Endothelial cell of umbilical vein (primary cell): ENCODE measurements around the gene ZNF678. TPM values are rescaled to one million over a fixed set of nuclear protein-coding genes. Genes with fewer than 3 reads are reported as not detected.

Experiments used
- BruUV-seq: library from RNA; stranded (reverse); fragments of 400-500 nt; replicated peaks from 2 replicates; lab custom pipeline; 2021; lab: Mats Ljungman, UMichigan
- CTCF ChIA-PET: fragments of 300-600, 350-600 bp; sonication (Branson Sonifier 250); formaldehyde crosslinking; loops from one replicate; lab custom pipeline; 2021; ENCODE audit warnings: antibody characterized with exemption, inconsistent platforms; lab: Charles Lee
- POLR2A ChIA-PET: fragments of 300-600, 350-600 bp; sonication (Branson Sonifier 250); formaldehyde crosslinking; loops from one replicate; lab custom pipeline; 2021; ENCODE audit warnings: antibody characterized with exemption, inconsistent platforms; lab: Charles Lee
- DNase-seq: peaks from one replicate; pipeline ENCODE4 v3.0.0-alpha.2; 2011; ENCODE audit warnings: low read depth, low spot score
- FAIRE-seq: peaks from 2 replicates; lab custom pipeline; 2011; peaks lifted over from hg19 to GRCh38; lab: Jason Lieb, UNC
- H2AFZ ChIP-seq: 2 replicates; pipeline ENCODE4 v1.6.0; 2012; ENCODE audit warnings: low read depth, low read length, control low read depth, inconsistent platforms
- H3K27ac ChIP-seq: 2 replicates; pipeline ENCODE4 v1.5.1; 2011; ENCODE audit warnings: low read depth, mild to moderate bottlenecking, control low read depth, low read length, moderate library complexity; ENCODE audit not compliant: insufficient read depth
- H3K27me3 ChIP-seq, 2 experiments: 2 replicates each; pipeline versions ENCODE4 v1.6.0 to v1.6.1; 2011; ENCODE audit warnings: low read length in 2 of 2, mixed read lengths in 1 of 2; ENCODE audit not compliant: control insufficient read depth in 2 of 2, insufficient read depth in 2 of 2
- H3K36me3 ChIP-seq, 2 experiments: 2 replicates in 1 of 2; 3 replicates in 1 of 2; pipeline ENCODE4 v1.5.1; 2011; ENCODE audit warnings: low read length in 2 of 2, mild to moderate bottlenecking in 1 of 2, moderate library complexity in 1 of 2; ENCODE audit not compliant: control insufficient read depth in 2 of 2, insufficient read depth in 2 of 2; ENCODE audit errors: extremely low read depth in 1 of 2
- H3K4me1 ChIP-seq: 3 replicates; pipeline ENCODE4 v1.5.1; 2011; ENCODE audit warnings: mild to moderate bottlenecking, low read length; ENCODE audit not compliant: control insufficient read depth, insufficient read depth; ENCODE audit errors: extremely low read depth
- H3K4me2 ChIP-seq: 2 replicates; pipeline ENCODE4 v1.6.1; 2011; ENCODE audit warnings: low read length, control low read depth, mixed read lengths; ENCODE audit not compliant: insufficient read depth
- H3K4me3 ChIP-seq, 3 experiments: fragments of 200-600 bp in 1 of 3; sonication (generic), shearing (Covaris generic) in 1 of 3; replicated peaks in 1 of 3; 2 replicates each; pipeline ENCODE4 v1.5.1; 2011 to 2016; ENCODE audit warnings: control low read depth in 3 of 3, low read length in 3 of 3, mild to moderate bottlenecking in 2 of 3, inconsistent platforms in 1 of 3, low read depth in 1 of 3, moderate library complexity in 1 of 3; ENCODE audit not compliant: insufficient read depth in 1 of 3
- H3K79me2 ChIP-seq: 2 replicates; pipeline ENCODE4 v1.6.0; 2012; ENCODE audit warnings: low read length, inconsistent platforms; ENCODE audit not compliant: control insufficient read depth, insufficient read depth
- H3K9ac ChIP-seq: replicated peaks from 2 replicates; pipeline ENCODE3; 2011; ENCODE audit warnings: low read length, control low read depth; ENCODE audit not compliant: insufficient read depth; ENCODE audit errors: extremely low read depth
- H3K9me1 ChIP-seq: replicated peaks from 3 replicates; pipeline ENCODE4 v1.6.0; 2011; ENCODE audit warnings: mild to moderate bottlenecking, low read length; ENCODE audit not compliant: control insufficient read depth, insufficient read depth; ENCODE audit errors: extremely low read depth
- H3K9me3 ChIP-seq: replicated peaks from 2 replicates; pipeline ENCODE4 v1.5.1; 2012; ENCODE audit warnings: low read length, inconsistent platforms; ENCODE audit not compliant: control insufficient read depth, insufficient read depth
- H4K20me1 ChIP-seq: replicated peaks from 2 replicates; pipeline ENCODE3; 2011; ENCODE audit warnings: mild to moderate bottlenecking, low read length; ENCODE audit not compliant: control insufficient read depth, insufficient read depth; ENCODE audit errors: extremely low read depth
- FOS ChIP-seq: IDR thresholded peaks from 2 replicates; pipeline ENCODE4 v1.6.1; 2011; ENCODE audit warnings: mild to moderate bottlenecking, low read length, moderate library complexity, borderline replicate concordance; ENCODE audit not compliant: insufficient read depth
- GATA2 ChIP-seq: IDR thresholded peaks from 2 replicates; pipeline ENCODE4 v1.7.0; 2011; ENCODE audit warnings: low read depth, mild to moderate bottlenecking, moderate library complexity, mixed read lengths, low read length; ENCODE audit not compliant: insufficient read length, insufficient read depth
- MYC ChIP-seq: IDR thresholded peaks from one replicate; pipeline ENCODE4 v1.6.1; 2011; ENCODE audit warnings: mild to moderate bottlenecking, low read depth, low read length
- POLR2A ChIP-seq: IDR thresholded peaks from 2 replicates; pipeline ENCODE4 v1.6.1; 2012; ENCODE audit warnings: low read depth, mild to moderate bottlenecking, control low read depth, low read length
- dilution Hi-C: fragments of 300-500 bp; cut with MboI; formaldehyde crosslinking; loops from one replicate; pipeline ENCODE4 v1.15.0; 2019; ENCODE audit warnings: low sequenced_read_pairs; ENCODE audit not compliant: extremely low pct_ligation_motif_present
- intact Hi-C: fragments of 100-400 bp; cut with micrococcal nuclease; formaldehyde crosslinking; loops from one replicate; pipeline ENCODE4 v1.10.0; 2022
- polyA plus RNA-seq, 4 experiments: library from polyadenylated mRNA; depleted of rRNA in 3 of 4; stranded (reverse) in 3 of 4; unstranded in 1 of 4; fragments of >200 nt; gene quantifications; 2 replicates each; pipeline versions ENCODE4 v1.2.1 to v1.2.3, GENCODE V29; 2011 to 2012; ENCODE audit warnings: missing spikeins in 1 of 4
- total RNA-seq: library from RNA; stranded (reverse); gene quantifications from 2 replicates; pipeline ENCODE4 v1.2.3, GENCODE V29; 2021
- TF ChIP-seq, protein P1 (sequence below), 2 donors: IDR thresholded peaks; 1 replicate in 1 of 2; 2 replicates in 1 of 2; pipeline ENCODE4 v1.5.1; 2011; ENCODE audit warnings: low read length in 2 of 2, mild to moderate bottlenecking in 2 of 2, moderate library complexity in 2 of 2, control low read depth in 1 of 2, inconsistent platforms in 1 of 2, low read depth in 1 of 2; ENCODE audit not compliant: insufficient read depth in 1 of 2; ENCODE audit errors: extremely low read depth in 1 of 2

The ZNF678 gene
- total and polyA plus RNA-seq, 2 donors (not counting 3 experiments of a cell fraction or from before 2014, with no cell fraction given) = 2.1 to 7.7 TPM

DNA sequence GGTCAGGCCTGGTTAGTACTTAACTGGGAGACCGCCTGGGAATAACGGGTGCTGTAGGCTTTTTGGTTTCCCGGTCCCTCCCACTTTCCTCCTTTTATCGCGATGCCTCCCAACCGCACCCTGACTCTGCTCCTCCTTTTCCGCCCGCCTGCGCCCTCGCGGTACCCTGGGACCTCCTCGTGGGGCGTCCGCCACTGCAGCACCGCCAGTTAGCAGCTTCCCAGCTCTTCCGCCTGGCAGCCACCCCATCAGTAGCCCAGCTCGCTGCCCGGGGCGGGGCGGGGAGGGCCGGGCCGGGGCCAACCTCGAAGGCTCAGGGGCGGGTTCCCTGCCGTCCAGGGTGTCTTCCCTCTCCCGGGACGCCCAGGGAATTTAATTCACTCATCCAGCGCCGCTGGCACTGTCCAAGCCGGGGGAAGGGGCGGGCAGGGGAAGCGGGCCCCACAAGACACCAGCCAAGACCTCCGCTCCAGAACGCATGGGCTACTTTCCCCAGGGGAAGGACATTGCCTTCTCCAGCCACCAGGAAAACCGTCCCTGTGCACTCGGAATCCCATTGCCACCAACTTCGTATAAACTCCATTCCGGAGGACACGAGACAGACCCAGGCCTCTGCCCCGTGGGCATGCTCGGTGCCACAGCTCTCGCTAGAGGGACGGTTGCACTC is 2.0 kb upstream of the ZNF678 start:
- Histone ChIP-seq H3K27me3 (peaks cover 34 to 46% of the 10 kb centered on the region in 2 experiments), H3K4me1 (peaks cover 5% of the 10 kb centered on the region), H3K9me3 (no peaks in the 10 kb centered on the region), H3K4me3 (no peak overlapping the region), H4K20me1 (no peaks in the 10 kb centered on the region), H3K36me3 (no peaks in the 10 kb centered on the region), H3K27ac (no peak overlapping the region), H3K9ac (no peak overlapping the region), H2AFZ (peak overlapping the region; percentile 85), H3K79me2 (peaks cover 14% of the 10 kb centered on the region), H3K4me2 (no peak overlapping the region), H3K9me1 (no peaks in the 10 kb centered on the region)
- DNase-seq (no peak), FAIRE-seq (no peak)
- CTCF ChIA-PET = interaction anchor here (0.9 to 1.1 kb wide), 4 partner anchors 12 to 18 kb away, joined by 3 to 6 read pairs (median 3); no protein-coding TSS in a partner anchor
- POLR2A ChIA-PET = no interaction called here
- no TSS peak for BruUV-seq
- TF ChIP-seq, protein P1, sequence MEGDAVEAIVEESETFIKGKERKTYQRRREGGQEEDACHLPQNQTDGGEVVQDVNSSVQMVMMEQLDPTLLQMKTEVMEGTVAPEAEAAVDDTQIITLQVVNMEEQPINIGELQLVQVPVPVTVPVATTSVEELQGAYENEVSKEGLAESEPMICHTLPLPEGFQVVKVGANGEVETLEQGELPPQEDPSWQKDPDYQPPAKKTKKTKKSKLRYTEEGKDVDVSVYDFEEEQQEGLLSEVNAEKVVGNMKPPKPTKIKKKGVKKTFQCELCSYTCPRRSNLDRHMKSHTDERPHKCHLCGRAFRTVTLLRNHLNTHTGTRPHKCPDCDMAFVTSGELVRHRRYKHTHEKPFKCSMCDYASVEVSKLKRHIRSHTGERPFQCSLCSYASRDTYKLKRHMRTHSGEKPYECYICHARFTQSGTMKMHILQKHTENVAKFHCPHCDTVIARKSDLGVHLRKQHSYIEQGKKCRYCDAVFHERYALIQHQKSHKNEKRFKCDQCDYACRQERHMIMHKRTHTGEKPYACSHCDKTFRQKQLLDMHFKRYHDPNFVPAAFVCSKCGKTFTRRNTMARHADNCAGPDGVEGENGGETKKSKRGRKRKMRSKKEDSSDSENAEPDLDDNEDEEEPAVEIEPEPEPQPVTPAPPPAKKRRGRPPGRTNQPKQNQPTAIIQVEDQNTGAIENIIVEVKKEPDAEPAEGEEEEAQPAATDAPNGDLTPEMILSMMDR (IDR thresholded peaks at IDR 0.05; ENCODE audit: extremely low read depth in 1 of 2, insufficient read depth in 1 of 2, low read depth in 1 of 2, low read length in 2 of 2) = no peak
- TF ChIP-seq FOS = no peak
- no peak for TF ChIP-seq MYC
- no peak for TF ChIP-seq GATA2
- no peak for TF ChIP-seq POLR2A
- intact Hi-C loops = loop anchor here (10.0 kb wide), 1 partner anchor 523 kb away; the partner anchor contains the start of gene ARF1
- dilution Hi-C loops = no loop called here
